Spleen (tissue), 11 donors: Measurements from ENCODE around the gene MRPS17. TPM values are rescaled to one million over a fixed set of nuclear protein-coding genes. Genes with fewer than 3 reads are reported as not detected.
A peak's percentile ranks its signal among the peaks of the same experiment; 100 is the strongest.

Experiments used
- DNase-seq: peaks from one replicate; pipeline ENCODE4 v3.0.0-alpha.2; 2020
- H3K27ac ChIP-seq, 8 donors: fragments of 200-600 bp; sonication (generic) in 7 of 8; 1 replicate in 4 of 8; 2 replicates in 4 of 8; pipeline versions ENCODE4 v1.5.0 to v1.8.0; 2016 to 2021; ENCODE audit warnings: inconsistent platforms in 4 of 8, mild to moderate bottlenecking in 4 of 8, moderate library complexity in 1 of 8
- H3K27me3 ChIP-seq, 7 donors: fragments of 200-600 bp; sonication (generic) in 6 of 7; replicated peaks in 1 of 7; 1 replicate in 4 of 7; 2 replicates in 3 of 7; pipeline versions ENCODE4 v1.5.0 to v1.8.0; 2016 to 2021; ENCODE audit warnings: inconsistent platforms in 3 of 7, mild to moderate bottlenecking in 1 of 7
- H3K36me3 ChIP-seq, 6 donors: fragments of 200-600 bp; sonication (generic) in 5 of 6; 1 replicate in 4 of 6; 2 replicates in 2 of 6; pipeline versions ENCODE4 v1.5.0 to v1.8.0; 2016 to 2021; ENCODE audit warnings: inconsistent platforms in 2 of 6
- H3K4me1 ChIP-seq, 6 donors: fragments of 200-600 bp; sonication (generic) in 5 of 6; 1 replicate in 3 of 6; 2 replicates in 3 of 6; pipeline versions ENCODE4 v1.5.0 to v1.8.0; 2016 to 2021; ENCODE audit warnings: inconsistent platforms in 3 of 6
- H3K4me3 ChIP-seq, 8 donors: fragments of 200-600 bp; sonication (generic) in 7 of 8; 1 replicate in 4 of 8; 2 replicates in 4 of 8; pipeline versions ENCODE4 v1.5.0 to v1.8.0; 2016 to 2021; ENCODE audit warnings: inconsistent platforms in 4 of 8, mild to moderate bottlenecking in 4 of 8, moderate library complexity in 2 of 8
- H3K9me3 ChIP-seq, 8 donors: fragments of 200-600 bp; sonication (generic) in 7 of 8; 1 replicate in 4 of 8; 2 replicates in 4 of 8; pipeline versions ENCODE4 v1.5.0 to v1.8.0; 2016 to 2021; ENCODE audit warnings: inconsistent platforms in 4 of 8
- POLR2A ChIP-seq, 3 donors: fragments of 450-650 bp; IDR thresholded peaks; one replicate each; pipeline ENCODE4 v1.5.1; 2017; ENCODE audit warnings: antibody characterized with exemption in 3 of 3, mild to moderate bottlenecking in 1 of 3
- POLR2AphosphoS5 ChIP-seq, 3 donors: sonication (generic); formaldehyde crosslinking; IDR thresholded peaks; one replicate each; pipeline ENCODE4 v1.5.1; 2017; ENCODE audit warnings: antibody characterized with exemption in 3 of 3
- WGBS, 5 donors: extraction: QIAGEN DNeasy Blood & Tissue Kit in 3 of 5; methylation state at CpG; one replicate each; pipeline versions ENCODE4 v1.1.5 to v1.1.7; 2013 to 2018; 5-methylcytosine and 5-hydroxymethylcytosine counted together
- intact Hi-C: fragments of 100-400 bp; cut with DNase I; formaldehyde crosslinking; loops from one replicate; pipeline ENCODE4 v1.15.0; 2023; ENCODE audit warnings: low total_unique reads
- polyA plus RNA-seq, 3 donors: library from polyadenylated mRNA; stranded (reverse); fragments of 200-250 nt; gene quantifications; one replicate each; pipeline ENCODE4 v1.2.1, GENCODE V29; 2013
- total RNA-seq, 7 donors: library from RNA; depleted of rRNA in 3 of 7; stranded (reverse); fragments of >200 nt in 3 of 7; fragmentation: NEBNext Ultra II Directional in 4 of 7; extraction: Animal tissue kit (Norgen Biotek cat#: 25700) in 4 of 7; gene quantifications; one replicate each; pipeline versions ENCODE4 v1.1.0 to v1.2.1, GENCODE V29; 2016 to 2021
- TF ChIP-seq, protein P1 (sequence below), 11 experiments: fragments of 200-600 bp in 7 of 11; fragments of 450-650 bp in 4 of 11; sonication (generic) in 4 of 11; IDR thresholded peaks in 8 of 11; conservative IDR thresholded peaks in 3 of 11; 1 replicate in 7 of 11; 2 replicates in 4 of 11; pipeline versions ENCODE4 v1.4.0 to v1.8.0; 2016 to 2021; ENCODE audit warnings: antibody characterized with exemption in 11 of 11, inconsistent platforms in 4 of 11, mild to moderate bottlenecking in 1 of 11
- donor health status: healthy with polysubstance abuse.
- donor health status: DM: no; HTN: no; CAD: no; lungs with moderate emphysema.
- donor health status: DM: no; HTN: no; CAD: no.
- donor health status: Bipolar disorder and iron deficiency.
- donor health status: healthy.
- donor health status: DM: no; HTN: no; CAD: no.
- donor health status: DM: yes; HTN: yes; CAD: no.

MRPS17 gene
- total and polyA plus RNA-seq, 10 donors, result 6.4 to 14.1 (median 9.5) TPM

DNA sequence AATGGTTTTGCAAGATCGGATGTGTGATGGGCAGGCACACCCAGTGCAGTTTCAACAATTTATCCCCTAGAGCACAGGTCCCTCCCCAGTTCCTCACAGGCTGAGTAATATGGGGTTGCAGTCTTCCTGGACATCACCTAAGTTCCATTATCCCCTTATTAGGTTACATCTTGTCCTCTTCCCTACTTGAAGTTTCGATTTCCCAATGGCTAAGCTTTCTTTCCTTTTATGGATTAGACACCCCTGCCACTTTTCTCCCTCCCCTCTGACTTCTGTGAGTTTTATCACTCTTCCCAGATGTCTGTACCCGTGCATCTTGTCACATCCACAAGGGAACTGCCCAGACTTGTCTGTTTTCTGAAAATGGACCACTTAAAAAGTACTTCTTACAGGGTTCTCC lies 10.3 kb downstream of the MRPS17 start:
- intact Hi-C loops, result loop anchor here (10.0 kb wide), 1 partner anchor 677 kb away; no protein-coding TSS in a partner anchor
- 81 to 92% (median 86%) methylated on average over 3 of the region's 3 CpGs for WGBS, 5 donors
- H3K36me3 ChIP-seq, result peaks cover 0 to 9% (median 0%) of the 10 kb centered on the region in 6 donors
- H3K27ac ChIP-seq, result no peak overlapping the region
- TF ChIP-seq POLR2AphosphoS5 (IDR thresholded peaks at IDR 0.05), result no peak
- TF ChIP-seq POLR2A (IDR thresholded peaks at IDR 0.05), result no peak
- TF ChIP-seq, protein P1, sequence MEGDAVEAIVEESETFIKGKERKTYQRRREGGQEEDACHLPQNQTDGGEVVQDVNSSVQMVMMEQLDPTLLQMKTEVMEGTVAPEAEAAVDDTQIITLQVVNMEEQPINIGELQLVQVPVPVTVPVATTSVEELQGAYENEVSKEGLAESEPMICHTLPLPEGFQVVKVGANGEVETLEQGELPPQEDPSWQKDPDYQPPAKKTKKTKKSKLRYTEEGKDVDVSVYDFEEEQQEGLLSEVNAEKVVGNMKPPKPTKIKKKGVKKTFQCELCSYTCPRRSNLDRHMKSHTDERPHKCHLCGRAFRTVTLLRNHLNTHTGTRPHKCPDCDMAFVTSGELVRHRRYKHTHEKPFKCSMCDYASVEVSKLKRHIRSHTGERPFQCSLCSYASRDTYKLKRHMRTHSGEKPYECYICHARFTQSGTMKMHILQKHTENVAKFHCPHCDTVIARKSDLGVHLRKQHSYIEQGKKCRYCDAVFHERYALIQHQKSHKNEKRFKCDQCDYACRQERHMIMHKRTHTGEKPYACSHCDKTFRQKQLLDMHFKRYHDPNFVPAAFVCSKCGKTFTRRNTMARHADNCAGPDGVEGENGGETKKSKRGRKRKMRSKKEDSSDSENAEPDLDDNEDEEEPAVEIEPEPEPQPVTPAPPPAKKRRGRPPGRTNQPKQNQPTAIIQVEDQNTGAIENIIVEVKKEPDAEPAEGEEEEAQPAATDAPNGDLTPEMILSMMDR (IDR thresholded peaks at IDR 0.05 in 8 of 11, conservative IDR thresholded peaks at IDR 0.05 in 3 of 11), result no peak
- no peak for DNase-seq
- no peak overlapping the region for H3K4me3 ChIP-seq
- no peaks in the 10 kb centered on the region for H3K27me3 ChIP-seq
- H3K4me1 ChIP-seq, result peaks cover 10 to 35% (median 27%) of the 10 kb centered on the region in 6 donors
- H3K9me3 ChIP-seq, result no peaks in the 10 kb centered on the region

DNA sequence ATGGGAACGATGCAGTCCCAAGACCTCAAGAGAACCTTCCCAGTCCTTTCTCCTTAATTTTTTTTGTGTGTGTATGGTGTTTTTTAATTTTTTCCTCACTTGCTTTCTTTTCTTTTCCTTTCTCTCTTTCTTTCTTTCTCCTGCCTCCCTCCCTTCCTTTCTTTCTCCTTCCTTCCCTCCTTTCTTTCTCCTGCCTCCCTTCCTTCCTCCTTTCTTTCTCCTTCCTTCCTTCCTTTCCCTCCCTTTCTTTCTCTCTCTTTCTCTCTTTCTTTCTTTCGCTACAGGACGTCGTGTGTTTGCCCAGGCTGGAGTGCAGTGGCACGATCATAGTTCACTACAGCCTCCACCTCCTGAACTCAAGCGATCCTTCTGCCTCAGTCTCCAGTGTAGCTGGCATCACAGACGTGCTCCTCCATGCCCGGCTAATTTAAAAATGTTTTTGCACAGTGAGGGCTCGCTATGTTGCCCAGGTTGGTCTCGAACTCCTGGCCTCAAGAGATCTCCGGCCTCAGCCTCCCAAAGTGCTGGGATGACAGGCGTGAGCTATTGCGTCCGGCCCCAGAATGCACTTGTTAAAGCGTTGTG lies 12.0 kb downstream of the MRPS17 start:
- intact Hi-C loops, result loop anchor here (10.0 kb wide), 1 partner anchor 679 kb away; no protein-coding TSS in a partner anchor
- WGBS, 5 donors, result 76 to 87% (median 79%) methylated on average over 15 of the region's 15 CpGs
- no peak for TF ChIP-seq POLR2A (IDR thresholded peaks at IDR 0.05)
- TF ChIP-seq POLR2AphosphoS5 (IDR thresholded peaks at IDR 0.05), result no peak
- TF ChIP-seq, protein P1 (IDR thresholded peaks at IDR 0.05 in 8 of 11, conservative IDR thresholded peaks at IDR 0.05 in 3 of 11), result no peak

DNA sequence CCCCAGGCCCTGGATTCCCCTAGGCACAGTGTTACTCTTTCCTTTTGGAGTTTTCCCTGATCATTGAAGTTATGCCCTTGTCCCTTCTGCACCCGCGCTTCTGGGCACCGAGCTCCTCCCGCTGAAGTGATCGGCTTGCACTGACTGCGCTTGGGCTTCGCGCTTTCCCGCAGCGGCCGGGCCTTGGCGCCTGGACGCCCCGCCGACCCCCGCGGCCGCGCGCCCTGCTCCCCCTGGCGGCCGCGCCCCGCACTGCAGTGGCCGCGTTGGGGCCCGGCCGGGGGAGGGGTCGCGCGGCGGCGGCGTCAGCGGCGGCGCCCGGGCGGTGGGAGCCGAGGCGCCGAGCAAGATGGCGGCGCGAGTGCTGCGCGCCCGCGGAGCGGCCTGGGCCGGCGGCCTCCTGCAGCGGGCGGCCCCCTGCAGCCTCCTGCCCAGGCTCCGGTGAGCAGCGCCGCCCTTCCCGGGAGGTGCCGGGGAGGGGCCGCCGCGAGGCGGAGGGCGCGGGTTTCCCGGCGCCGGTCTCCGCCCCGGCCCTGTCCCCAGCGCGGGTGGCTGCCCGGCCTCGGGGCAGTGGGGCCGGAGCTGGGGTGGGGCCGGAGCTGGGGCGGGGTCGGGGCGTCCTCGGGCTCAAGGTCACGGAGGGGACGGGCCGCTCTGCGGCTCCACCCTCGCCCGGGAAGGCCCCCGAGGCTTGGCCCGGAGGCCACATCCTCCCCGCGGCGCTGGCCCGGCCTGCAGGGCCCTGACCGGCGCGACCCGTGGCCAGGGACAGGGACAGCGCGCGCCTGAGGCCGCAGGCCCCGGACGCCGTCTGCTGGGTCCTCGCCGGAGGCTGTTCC lies 12.8 kb downstream of the MRPS17 start, which contains the start of gene NIPSNAP2:
TSS of gene NIPSNAP2 (plus strand) at position 325 of the 839 bp plus-strand sequence. CDS start at position 350, 25 bp downstream.
- TF ChIP-seq, protein P1 (IDR thresholded peaks at IDR 0.05 in 8 of 11, conservative IDR thresholded peaks at IDR 0.05 in 3 of 11), result peak in 7 of 11 experiments; percentile 11 to 69 (median 56)
- TF ChIP-seq POLR2A (IDR thresholded peaks at IDR 0.05) (peak in 1 of 3 donors; percentile 58), POLR2AphosphoS5 (IDR thresholded peaks at IDR 0.05) (peak; percentile 63 to 83 (median 81))
- 0 to 1% (median 0%) methylated on average over 43 to 105 of the region's 105 CpGs for WGBS, 5 donors
- intact Hi-C loops, result loop anchor here (10.0 kb wide), 1 partner anchor 680 kb away; no protein-coding TSS in a partner anchor

More for the DNA sequence above, 12.0 kb downstream of the MRPS17 start:
- Histone ChIP-seq H3K4me3 (peak overlapping the region; percentile 6 to 91 (median 50)), H3K27ac (peak overlapping the region; percentile 74 to 97 (median 94)), H3K9me3 (no peaks in the 10 kb centered on the region), H3K36me3 (peaks cover 0 to 17% (median 0%) of the 10 kb centered on the region in 6 donors), H3K27me3 (no peaks in the 10 kb centered on the region), H3K4me1 (peaks cover 10 to 42% (median 28%) of the 10 kb centered on the region in 6 donors)
- no peak for DNase-seq

More for the DNA sequence above, 12.8 kb downstream of the MRPS17 start, which contains the start of gene NIPSNAP2:
- Histone ChIP-seq H3K4me1 (peaks cover 10 to 49% (median 28%) of the 10 kb centered on the region in 6 donors), H3K27me3 (no peaks in the 10 kb centered on the region), H3K9me3 (no peaks in the 10 kb centered on the region), H3K27ac (peak within 1 kb of the TSS; percentile 74 to 97 (median 94)), H3K36me3 (peaks cover 0 to 25% (median 0%) of the 10 kb centered on the region in 6 donors), H3K4me3 (peak within 1 kb of the TSS; percentile 45 to 91 (median 64))
- DNase-seq, result peak; percentile 95
